T-helper 17 cell (primary cell): Measurements from ENCODE around the gene EDN3. TPM values are rescaled to one million over a fixed set of nuclear protein-coding genes. Genes with fewer than 3 reads are reported as not detected.

ENCODE experiments used
- ATAC-seq: fragments of 150-1000 bp; cut with Tn5 transposase; 2 replicates; pipeline ENCODE4 v1.10.0; 2021; ENCODE audit warnings: mild to moderate bottlenecking, moderate library complexity
- DNase-seq, 3 donors: peaks; one replicate each; pipeline versions ENCODE4 v3.0.0 to v3.0.0-alpha.2; 2020 to 2021
- H3K9me3 ChIP-seq: one replicate; pipeline ENCODE4 v1.7.0; 2013; ENCODE audit warnings: low read length, mild to moderate bottlenecking; ENCODE audit not compliant: control insufficient read depth, poor library complexity, severe bottlenecking
- H3K27ac Mint-ChIP-seq: one replicate; pipeline ENCODE4 v1.8.0; 2022; ENCODE audit warnings: mild to moderate bottlenecking, moderate library complexity, mixed read lengths
- H3K27me3 Mint-ChIP-seq: one replicate; pipeline ENCODE4 v1.8.0; 2022; ENCODE audit warnings: mixed read lengths
- H3K36me3 Mint-ChIP-seq: one replicate; pipeline ENCODE4 v1.8.0; 2022; ENCODE audit warnings: low read depth, mixed read lengths
- H3K4me1 Mint-ChIP-seq: one replicate; pipeline ENCODE4 v1.8.0; 2022; ENCODE audit warnings: mild to moderate bottlenecking, mixed read lengths
- H3K4me3 Mint-ChIP-seq: one replicate; pipeline ENCODE4 v1.8.0; 2022; ENCODE audit warnings: mild to moderate bottlenecking, moderate library complexity, mixed read lengths
- total RNA-seq, 4 donors: library from RNA in 2 of 4; stranded (reverse) in 2 of 4; gene quantifications; one replicate each; pipeline ENCODE4 v1.2.3 and lab custom pipeline; 2022 to 2026

Gene EDN3
- total RNA-seq, 2 donors from 2014 or later: 0.92 to 1.0 TPM

DNA sequence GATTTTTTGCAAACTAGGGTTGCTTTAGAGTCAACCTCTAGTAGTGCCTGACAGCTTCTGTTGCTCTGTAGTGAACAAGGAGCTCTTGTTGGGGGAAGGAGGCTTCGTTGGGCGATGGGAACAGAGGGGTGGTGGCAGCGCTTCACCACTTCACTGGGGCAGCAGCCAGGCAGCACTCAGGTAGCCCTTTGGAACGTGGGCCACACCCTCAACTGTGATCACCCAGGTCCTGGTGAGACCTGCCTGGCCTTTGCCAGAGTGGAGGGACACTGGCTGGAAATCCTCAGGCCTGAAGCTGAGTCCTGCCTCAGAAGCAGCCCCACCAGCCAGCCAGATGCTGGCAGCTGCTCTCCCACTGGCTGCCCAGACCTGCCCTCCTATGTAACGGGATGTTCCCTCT, 10.4 kb upstream of the EDN3 start:
- Mint-ChIP-seq H3K27me3 (peaks cover 26% of the 10 kb centered on the region), H3K36me3 (no peaks in the 10 kb centered on the region), H3K4me3 (no peak overlapping the region), H3K27ac (no peak overlapping the region), H3K4me1 (peaks cover 4% of the 10 kb centered on the region)
- DNase-seq: no peak
- H3K9me3 ChIP-seq: no peaks in the 10 kb centered on the region
- no peak for ATAC-seq

DNA sequence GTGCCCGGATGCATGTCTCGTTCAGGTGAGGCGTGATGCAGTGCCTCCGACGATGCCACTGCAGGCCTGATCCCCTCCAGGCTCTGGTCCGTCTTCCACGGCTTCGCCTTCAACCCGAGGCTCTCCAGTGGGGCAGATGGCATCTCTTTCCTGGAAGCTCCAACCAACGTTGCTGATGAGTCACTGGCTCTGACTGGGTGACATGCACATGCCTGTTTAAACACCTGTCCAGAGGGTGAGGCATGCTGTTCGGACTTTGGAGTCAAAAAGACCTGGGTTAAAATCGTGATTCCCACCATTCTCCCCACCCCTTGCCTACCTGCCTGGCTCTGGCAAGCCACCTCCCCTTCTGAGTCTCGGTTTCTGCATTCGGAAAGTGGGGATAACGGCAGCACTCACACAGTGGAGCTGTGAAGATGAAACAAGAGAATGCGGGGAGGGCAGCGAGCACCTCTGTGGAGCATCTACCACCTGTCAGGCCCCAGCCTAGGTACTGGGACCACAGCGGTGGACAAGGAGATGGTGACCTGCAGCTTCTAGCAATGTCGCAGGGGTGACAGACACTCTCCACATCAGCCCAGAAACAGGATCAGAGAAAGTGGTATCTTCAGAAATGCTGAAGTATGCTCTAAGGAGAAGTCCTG, 8.5 kb upstream of the EDN3 start:
- Mint-ChIP-seq H3K4me1 (peaks cover 4% of the 10 kb centered on the region), H3K27ac (no peak overlapping the region), H3K4me3 (no peak overlapping the region), H3K27me3 (peaks cover 36% of the 10 kb centered on the region), H3K36me3 (no peaks in the 10 kb centered on the region)
- DNase-seq (no peak), ATAC-seq (no peak)
- H3K9me3 ChIP-seq: no peaks in the 10 kb centered on the region

DNA sequence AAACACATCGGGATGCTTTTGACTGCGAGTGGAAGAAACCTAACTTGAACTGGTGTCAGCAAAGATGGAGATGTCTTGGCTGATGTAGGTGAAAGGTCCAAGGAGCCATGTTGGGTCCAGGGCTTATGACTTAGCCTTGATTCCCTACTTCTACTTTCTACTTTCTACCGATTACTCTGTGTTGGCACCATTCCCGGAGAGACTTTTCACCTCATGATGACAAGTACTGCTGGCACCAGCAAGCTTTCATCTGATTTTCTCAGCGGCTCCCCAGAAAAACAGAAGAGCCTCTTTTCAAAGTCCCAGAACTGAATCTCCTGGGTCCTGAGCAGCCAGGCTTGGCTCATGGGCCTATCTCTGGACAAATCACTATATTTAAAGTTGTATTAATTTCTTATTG, 4.9 kb upstream of the EDN3 start:
- H3K4me1 Mint-ChIP-seq: peaks cover 4% of the 10 kb centered on the region
- peaks cover 63% of the 10 kb centered on the region for H3K27me3 Mint-ChIP-seq
- no peak for ATAC-seq
- no peak overlapping the region for H3K4me3 Mint-ChIP-seq
- no peaks in the 10 kb centered on the region for H3K9me3 ChIP-seq
- DNase-seq: no peak
- no peak overlapping the region for H3K27ac Mint-ChIP-seq
- no peaks in the 10 kb centered on the region for H3K36me3 Mint-ChIP-seq

DNA sequence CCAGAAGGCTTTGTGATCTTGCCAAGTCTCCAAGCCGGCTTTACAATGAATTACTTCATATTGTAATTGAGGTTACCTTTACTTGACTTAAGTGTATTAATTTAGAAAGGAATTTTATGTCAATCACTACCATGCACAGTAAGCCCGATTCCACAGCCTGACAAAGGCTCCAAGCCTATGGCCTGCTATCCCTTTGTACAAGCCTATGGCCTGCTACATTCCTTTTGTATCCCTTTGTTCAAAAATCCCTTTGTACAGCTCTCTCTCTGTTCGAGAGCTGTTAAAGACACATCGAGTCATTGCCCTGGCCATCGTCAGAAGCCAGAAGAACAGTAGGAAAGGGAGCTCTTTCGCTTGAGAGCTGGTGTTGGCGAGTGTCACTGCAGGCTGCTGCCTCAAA, 2.7 kb upstream of the EDN3 start:
- no peak for ATAC-seq
- no peaks in the 10 kb centered on the region for H3K9me3 ChIP-seq
- peaks cover 61% of the 10 kb centered on the region for H3K27me3 Mint-ChIP-seq
- no peaks in the 10 kb centered on the region for H3K36me3 Mint-ChIP-seq
- H3K27ac Mint-ChIP-seq: no peak overlapping the region
- peaks cover 4% of the 10 kb centered on the region for H3K4me1 Mint-ChIP-seq
- H3K4me3 Mint-ChIP-seq: no peak overlapping the region
- no peak for DNase-seq

DNA sequence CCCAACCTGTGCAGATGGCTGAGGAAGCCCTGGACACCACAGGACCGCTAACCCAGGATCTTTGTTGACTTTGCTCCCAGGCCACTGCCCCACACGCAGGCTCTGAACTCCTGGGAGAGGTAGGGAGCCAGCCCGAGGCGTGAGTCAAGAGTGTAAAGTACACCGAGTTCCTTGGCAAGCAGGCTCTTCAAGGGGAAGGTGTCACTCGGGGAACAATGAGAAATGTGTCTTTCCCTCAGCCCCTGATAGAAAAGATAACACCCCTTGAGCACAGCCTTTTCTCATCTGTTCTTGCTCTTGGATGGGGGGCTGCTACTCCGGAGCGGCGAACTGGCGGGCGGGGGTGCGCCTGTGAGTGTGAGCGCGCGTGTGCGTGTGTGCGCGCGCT, 472 bp upstream of the EDN3 start:
- peak overlapping the region; percentile 56 for H3K4me3 Mint-ChIP-seq
- no peak for DNase-seq
- H3K4me1 Mint-ChIP-seq: peaks cover 7% of the 10 kb centered on the region
- H3K27me3 Mint-ChIP-seq: peaks cover 65% of the 10 kb centered on the region
- ATAC-seq: no peak
- H3K36me3 Mint-ChIP-seq: peaks cover 2% of the 10 kb centered on the region
- H3K27ac Mint-ChIP-seq: no peak overlapping the region
- H3K9me3 ChIP-seq: no peaks in the 10 kb centered on the region

DNA sequence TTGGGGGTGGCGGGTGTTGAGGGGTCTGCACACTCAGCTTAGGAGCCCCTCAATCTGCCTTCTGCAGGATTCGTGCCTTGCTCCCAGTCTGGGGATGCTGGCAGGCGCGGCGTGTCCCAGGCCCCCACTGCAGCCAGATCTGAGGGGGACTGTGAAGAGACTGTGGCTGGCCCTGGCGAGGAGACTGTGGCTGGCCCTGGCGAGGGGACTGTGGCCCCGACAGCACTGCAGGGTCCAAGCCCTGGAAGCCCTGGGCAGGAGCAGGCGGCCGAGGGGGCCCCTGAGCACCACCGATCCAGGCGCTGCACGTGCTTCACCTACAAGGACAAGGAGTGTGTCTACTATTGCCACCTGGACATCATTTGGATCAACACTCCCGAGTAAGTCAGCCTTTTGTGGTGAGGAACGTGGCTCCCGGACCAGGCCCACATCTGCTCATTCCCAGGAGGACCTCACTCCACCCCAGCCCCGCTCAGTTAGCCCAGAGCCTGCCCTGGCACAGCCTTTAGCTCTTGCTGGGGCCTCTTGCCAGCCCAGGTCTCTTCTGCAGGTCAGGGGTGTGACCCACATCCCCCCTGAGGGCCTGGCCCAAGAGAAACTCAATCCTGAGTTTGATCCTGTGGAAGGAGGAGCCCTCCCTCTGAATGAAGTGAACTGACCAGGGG, 1.1 kb downstream of the EDN3 start:
- H3K4me3 Mint-ChIP-seq: peak overlapping the region; percentile 19

DNA sequence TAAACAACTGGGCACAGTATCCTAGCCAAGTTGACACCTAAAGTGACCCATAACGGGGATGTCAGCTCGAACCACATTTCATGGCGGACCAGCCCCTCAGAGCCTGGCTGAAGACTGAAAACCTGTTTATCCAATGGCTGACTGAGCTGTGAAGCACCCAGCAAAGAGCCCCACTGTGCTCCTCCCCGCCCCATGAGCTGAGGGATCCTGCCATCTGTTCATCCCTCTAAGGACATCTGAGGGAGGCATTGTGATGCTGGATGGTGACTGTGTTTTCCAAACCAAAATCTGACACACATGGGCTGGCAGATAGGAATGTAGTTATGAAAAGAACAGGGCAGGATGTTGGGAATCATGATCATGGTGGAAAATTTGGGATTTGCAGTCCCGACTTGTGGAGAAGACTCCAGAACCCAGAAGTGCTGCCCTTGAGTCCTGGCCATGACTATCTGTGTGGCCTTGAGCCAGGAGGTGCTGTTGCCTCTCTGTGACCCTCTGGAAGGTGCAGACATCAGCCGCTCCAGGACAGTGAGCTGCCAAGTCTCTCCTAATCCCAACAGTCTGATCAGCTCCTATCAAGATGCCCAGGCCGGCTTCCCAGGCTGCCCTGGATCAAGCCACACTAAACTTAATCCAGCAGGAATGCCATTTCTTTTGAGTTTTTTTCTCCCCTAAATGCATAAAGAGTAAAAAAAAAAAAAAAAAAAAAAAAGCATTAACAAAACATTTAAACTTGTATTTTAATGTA, 5.7 kb downstream of the EDN3 start:
- H3K9me3 ChIP-seq: no peaks in the 10 kb centered on the region
- DNase-seq: no peak
- Mint-ChIP-seq H3K36me3 (peaks cover 2% of the 10 kb centered on the region), H3K4me1 (peaks cover 23% of the 10 kb centered on the region), H3K27me3 (peaks cover 30% of the 10 kb centered on the region), H3K4me3 (no peak overlapping the region), H3K27ac (no peak overlapping the region)
- ATAC-seq: no peak

More for the DNA sequence above, 1.1 kb downstream of the EDN3 start:
- no peaks in the 10 kb centered on the region for H3K9me3 ChIP-seq
- Mint-ChIP-seq H3K4me1 (peaks cover 7% of the 10 kb centered on the region), H3K27me3 (peaks cover 60% of the 10 kb centered on the region), H3K27ac (no peak overlapping the region), H3K36me3 (peaks cover 2% of the 10 kb centered on the region)
- DNase-seq: no peak
- ATAC-seq: no peak

DNA sequence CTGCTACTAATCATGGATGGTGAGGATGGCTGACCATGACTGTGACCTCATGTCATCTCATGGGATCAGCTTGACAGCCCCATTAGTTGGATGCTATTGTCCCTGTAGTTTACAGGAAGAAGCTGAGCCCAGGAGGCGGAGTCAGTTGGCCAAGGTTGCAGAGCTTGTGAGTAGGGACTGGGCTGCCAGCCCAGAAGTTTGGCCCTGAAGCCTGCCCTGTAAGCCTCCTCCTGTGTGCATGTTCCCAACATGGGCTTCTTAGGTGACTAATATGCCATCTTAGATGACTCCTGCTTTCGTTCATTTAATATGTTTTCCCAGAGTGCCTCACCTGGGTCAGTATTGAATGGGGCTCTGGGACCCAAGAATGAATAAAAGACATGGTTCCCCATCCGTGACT, 6.9 kb downstream of the EDN3 start:
- peaks cover 29% of the 10 kb centered on the region for H3K27me3 Mint-ChIP-seq
- no peak overlapping the region for H3K4me3 Mint-ChIP-seq
- ATAC-seq: no peak
- no peak overlapping the region for H3K27ac Mint-ChIP-seq
- no peak for DNase-seq
- H3K9me3 ChIP-seq: no peaks in the 10 kb centered on the region
- peaks cover 2% of the 10 kb centered on the region for H3K36me3 Mint-ChIP-seq
- peaks cover 23% of the 10 kb centered on the region for H3K4me1 Mint-ChIP-seq

DNA sequence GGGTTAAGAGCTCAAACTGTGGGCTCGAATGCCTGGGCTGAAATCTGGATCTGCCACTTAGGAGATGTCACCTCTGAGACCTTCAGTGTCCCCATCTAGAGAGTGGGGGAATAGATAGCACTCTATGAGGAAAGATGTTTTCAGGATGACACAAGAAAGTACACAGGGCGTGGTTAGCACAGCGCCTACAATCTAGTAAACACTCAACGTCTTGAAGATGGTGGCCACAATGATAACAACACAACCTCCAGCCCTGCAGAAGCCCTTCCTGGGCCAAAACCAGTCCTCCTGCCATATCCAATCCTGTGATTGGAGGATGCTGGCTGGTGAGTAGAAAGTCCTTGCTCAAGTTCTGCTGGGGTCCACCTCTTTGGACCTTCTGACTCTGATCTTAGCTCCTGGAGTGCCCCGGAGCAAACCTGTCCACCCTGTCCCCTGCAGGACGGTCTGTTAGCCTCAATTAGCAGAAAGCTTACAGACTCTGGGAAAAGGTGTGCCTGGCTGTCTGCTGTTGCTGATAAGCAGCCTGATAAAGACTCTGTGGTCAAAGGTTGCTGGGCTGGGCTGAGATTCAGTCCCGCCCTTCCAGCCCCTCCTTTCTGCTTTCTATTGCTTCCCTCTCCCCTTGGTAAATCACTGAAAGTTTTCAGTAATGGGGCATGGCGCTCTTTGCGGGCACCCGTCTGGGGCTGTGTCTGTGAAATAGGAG, 8.2 kb downstream of the EDN3 start:
- no peak for DNase-seq
- peak overlapping the region; percentile 43 for H3K27ac Mint-ChIP-seq
- H3K9me3 ChIP-seq: no peaks in the 10 kb centered on the region
- H3K27me3 Mint-ChIP-seq: peaks cover 21% of the 10 kb centered on the region
- peaks cover 1% of the 10 kb centered on the region for H3K36me3 Mint-ChIP-seq
- peaks cover 20% of the 10 kb centered on the region for H3K4me1 Mint-ChIP-seq
- peak; percentile 20 for ATAC-seq
- H3K4me3 Mint-ChIP-seq: no peak overlapping the region

DNA sequence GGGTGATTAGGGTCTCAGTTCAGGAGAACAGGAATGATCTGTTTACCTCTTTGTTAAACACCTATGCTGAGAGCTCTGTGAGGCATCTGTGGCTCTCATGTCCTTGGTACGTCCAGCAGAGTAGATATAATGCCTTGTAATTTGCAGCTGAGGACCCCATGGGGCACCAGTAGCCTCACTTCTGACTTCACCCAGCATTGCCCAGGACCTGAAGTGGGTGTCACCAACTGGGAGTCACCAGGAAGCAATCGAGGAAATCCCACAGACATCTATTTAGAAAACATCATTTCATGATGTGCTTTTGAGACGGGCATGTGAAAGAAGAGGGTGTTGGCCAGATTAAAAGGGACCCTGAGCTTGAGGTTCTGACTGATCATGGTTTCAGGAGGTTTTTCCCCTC, 8.8 kb downstream of the EDN3 start:
- Mint-ChIP-seq H3K4me1 (peaks cover 18% of the 10 kb centered on the region), H3K36me3 (no peaks in the 10 kb centered on the region), H3K27ac (peak overlapping the region; percentile 43)

DNA sequence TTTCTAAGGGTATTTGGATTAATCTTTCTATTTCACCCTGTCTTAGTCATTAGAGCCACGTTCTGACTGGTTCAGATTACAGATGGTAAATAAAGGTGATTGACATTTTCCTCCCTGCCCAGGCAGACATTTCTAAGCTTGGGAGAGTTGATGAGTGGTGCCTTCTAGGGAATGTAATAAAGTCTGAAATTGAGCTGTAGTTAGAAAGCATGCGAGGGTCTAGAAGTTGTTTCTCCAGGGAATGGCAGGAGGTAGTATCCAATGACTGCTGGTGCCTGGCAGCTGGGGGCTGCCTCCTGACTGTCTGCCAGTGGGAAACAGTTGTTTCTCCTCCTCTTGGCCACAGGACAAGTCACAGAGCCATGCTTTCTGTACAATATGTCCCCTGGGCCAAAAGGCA, 14.6 kb downstream of the EDN3 start:
- H3K9me3 ChIP-seq: no peaks in the 10 kb centered on the region
- no peak overlapping the region for H3K27ac Mint-ChIP-seq
- H3K27me3 Mint-ChIP-seq: peaks cover 7% of the 10 kb centered on the region
- ATAC-seq (no peak), DNase-seq (no peak)
- peaks cover 5% of the 10 kb centered on the region for H3K4me1 Mint-ChIP-seq
- no peak overlapping the region for H3K4me3 Mint-ChIP-seq
- no peaks in the 10 kb centered on the region for H3K36me3 Mint-ChIP-seq

More for the DNA sequence above, 8.8 kb downstream of the EDN3 start:
- DNase-seq: no peak
- no peaks in the 10 kb centered on the region for H3K9me3 ChIP-seq
- peaks cover 16% of the 10 kb centered on the region for H3K27me3 Mint-ChIP-seq
- ATAC-seq: no peak
- no peak overlapping the region for H3K4me3 Mint-ChIP-seq

DNA sequence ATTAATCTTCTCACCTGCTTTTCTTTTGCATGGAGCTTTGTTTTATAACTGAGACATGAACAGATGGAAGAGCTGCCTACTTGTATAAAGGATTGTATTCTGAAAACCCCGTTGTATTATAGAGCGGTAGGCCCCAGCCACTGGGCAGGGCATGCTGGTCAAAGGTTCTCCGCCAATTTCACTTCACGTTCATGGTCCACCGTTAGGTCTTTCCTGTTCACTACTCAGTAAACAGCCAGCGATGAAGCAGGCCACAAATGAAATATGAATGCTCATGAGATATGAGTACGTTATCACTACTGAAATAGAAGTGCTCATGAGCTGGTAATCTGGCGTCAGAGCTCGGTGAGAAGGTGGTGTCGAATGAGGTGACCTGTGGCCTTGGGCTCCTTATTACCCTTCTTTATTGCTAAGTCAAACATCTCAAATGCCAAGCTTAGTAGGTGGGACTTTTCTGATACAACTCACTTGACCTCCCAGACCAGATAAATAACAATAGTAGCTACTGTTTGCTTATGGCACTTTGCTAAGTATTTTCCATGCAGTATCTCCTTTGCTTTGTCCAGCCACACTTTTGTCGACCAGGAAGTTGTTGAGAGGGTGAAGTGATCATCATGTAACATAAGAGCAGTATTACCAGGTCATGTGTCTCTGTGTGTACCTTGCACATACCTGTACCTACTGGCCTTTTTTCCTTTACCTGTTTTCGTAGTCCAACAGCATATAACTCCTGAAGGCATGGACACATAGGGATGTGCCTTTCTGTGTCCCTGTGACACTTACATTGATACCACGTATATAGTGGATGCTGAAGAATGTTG, 16.7 kb downstream of the EDN3 start:
- H3K27me3 Mint-ChIP-seq: peaks cover 7% of the 10 kb centered on the region

More for the DNA sequence above, 16.7 kb downstream of the EDN3 start:
- ATAC-seq (no peak), DNase-seq (no peak)
- no peak overlapping the region for H3K27ac Mint-ChIP-seq
- H3K4me1 Mint-ChIP-seq: peaks cover 5% of the 10 kb centered on the region
- no peaks in the 10 kb centered on the region for H3K9me3 ChIP-seq
- no peak overlapping the region for H3K4me3 Mint-ChIP-seq
- no peaks in the 10 kb centered on the region for H3K36me3 Mint-ChIP-seq
